NCI-H1436 (cell line): ENCODE measurements around the gene SLC6A16.
"Not testable (repeated sequence)": the region's sequence is repeated elsewhere in the genome, so short reads cannot be mapped to it uniquely, and the experiment has no call there.

ENCODE experiments used
- DNase-seq: peaks from one replicate; lab custom pipeline; 2025; lab: John Stamatoyannopoulos, UW

The SLC6A16 gene

DNA sequence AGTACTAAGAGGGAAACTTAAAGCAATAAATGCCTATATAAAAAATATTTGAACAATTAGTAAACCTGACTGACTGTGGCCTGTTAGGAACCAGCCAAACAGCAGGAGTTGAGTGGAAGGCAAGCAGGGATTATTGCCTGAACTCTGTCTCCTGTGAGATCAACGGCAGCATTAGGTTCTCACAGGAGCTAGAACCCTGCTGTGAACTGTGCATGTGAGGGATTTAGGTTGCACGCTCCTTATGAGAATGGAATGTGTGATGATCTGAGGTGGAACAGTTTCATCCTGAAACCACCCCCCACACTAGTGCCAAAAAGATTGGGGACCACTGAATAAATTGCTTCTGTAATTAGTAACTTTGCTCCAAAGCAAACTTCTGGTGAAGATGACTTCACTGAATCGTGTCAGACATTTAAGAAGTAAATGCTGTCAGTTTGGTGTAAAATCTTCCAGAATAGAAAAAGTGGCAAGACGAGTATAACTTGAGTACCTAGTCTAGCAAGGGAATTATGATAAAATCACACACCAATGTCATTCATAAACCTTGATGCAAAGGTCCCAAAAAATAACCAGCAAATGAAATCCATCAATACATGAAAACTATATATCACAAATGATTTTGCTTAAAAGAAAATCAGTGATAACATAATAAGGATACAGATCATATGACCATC, 53.8 kb downstream of the SLC6A16 start:
- no peak for DNase-seq

DNA sequence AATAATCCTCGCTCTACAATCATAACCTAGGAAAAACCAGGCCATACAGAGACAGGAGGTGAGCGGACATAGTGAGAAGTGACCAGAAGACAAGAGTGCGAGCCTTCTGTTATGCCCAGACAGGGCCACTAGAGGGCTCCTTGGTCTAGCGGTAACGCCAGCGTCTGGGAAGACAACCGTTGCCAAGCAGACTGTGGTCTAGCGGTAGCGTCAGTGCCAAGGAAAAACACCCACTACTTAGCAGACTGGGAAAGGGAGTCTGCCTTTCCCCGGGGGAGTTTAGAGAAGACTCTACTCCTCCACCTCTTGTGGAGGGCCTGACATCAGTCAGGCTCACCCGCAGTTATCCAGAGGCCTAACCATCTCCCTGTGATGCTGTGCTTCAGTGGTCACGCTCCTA, 58.6 kb downstream of the SLC6A16 start:
- DNase-seq: not testable (repeated sequence)

DNA sequence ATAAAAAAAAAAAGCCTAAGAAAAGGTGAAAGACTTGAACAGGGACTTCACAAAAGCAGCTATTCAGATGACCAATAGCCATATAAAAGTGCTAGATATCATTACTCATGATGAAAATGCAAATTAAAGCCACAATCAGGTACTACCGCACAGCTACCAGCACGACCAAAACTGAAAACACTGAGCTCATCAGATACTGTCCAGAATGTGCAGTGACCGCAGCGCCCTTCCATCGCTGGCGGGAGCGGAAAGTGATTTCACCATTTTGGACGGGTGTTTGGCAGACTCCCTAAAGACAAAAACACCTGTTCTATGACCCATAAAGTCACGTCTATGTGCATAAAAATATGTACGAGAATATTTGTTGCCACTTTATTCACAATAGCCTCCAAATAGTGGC, 60.7 kb downstream of the SLC6A16 start:
- no peak for DNase-seq

DNA sequence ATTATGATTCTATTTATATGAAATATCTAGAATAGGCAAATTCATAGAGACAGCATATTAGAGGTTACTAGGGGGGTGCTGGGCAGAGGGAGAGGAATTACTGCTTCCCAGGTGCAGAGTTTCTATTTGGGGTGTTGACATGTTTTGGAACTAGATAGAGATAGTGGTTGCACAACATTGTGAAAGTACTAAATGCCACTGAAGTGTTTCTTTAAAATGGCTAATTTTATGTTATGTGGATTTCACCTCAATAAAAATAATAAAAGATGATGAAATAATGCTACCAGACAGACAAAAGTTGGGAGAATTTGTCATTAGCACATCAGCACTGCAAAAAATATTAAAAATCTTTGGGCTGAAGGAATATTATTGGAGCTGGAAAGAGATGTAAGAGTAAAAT, 63.4 kb downstream of the SLC6A16 start:
- DNase-seq: no peak

DNA sequence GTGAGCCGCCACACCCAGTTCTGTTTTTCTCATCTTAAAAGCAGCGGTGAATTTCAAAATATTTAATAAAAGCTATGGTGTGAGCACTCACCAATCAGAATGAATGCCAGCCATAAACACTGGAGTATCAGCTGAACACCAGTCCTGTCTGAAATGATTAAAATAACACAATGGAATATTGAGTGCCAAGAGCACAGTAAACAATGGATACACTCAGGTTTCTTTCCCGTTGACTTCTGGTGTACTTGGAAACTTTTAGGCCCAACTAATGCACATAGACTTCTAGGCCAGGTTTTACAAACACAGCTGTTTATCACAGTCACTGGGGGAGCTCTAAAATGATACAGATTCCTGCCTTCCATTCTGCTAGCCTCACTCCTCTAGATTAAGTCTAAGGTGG, 68.3 kb downstream of the SLC6A16 start:
- no peak for DNase-seq

DNA sequence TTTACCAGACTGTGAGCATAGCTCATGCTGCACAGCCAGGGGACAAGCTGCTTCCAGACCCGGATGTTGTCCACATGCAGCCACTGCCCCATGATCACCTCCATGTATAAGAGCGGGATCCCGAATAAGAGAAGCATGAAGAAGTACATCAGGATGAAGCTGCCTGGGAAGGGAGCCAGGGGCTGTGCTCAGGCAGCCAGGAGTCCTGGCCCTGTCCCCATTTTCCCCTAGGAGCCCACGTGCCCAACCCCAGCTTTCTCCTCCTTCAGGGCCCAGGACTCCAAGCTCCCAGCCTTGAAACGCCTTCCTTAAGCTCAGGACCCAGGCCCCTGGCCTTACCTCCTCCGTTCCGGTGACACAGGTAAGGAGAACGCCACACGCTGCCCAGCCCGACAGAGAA, 69.3 kb downstream of the SLC6A16 start:
- no peak for DNase-seq

DNA sequence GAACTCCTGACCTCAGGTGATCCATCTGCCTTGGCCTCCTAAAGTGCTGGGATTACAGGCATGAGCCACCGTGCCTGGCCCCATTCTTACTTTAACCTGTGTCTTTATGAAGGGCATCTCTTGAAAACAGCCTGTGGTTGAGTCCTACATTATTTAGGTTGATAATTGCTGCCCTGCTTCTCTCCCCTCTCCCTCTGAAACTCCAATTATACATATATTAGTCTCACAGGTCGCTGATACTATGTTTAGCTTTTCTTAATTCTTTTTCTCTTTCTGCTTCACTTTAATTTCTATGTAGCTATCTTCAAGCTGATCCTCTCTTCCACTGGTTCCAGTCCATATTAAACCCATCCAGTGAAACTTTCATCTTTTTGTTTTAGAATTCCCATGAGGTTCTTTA, 75.1 kb downstream of the SLC6A16 start:
- DNase-seq: no peak

DNA sequence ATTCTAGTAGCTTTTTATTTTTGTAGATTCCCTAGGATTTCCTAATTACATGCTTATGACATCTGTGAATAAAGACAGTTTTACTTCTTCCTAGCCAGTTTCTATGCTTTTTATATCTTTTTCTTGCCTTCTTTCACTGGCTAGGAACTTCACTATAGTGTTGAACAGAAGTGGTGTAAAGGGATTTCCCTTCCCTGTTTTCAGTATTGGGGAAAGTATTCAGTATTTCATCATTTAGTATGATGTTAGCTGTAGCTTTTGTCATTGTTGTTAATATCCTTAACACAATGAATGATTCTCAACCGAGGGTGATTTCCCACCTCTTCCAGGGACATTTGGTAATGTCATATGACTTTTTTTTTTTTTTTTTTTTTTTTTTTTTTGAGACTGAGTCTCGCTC, 77.3 kb downstream of the SLC6A16 start:
- DNase-seq: no peak

DNA sequence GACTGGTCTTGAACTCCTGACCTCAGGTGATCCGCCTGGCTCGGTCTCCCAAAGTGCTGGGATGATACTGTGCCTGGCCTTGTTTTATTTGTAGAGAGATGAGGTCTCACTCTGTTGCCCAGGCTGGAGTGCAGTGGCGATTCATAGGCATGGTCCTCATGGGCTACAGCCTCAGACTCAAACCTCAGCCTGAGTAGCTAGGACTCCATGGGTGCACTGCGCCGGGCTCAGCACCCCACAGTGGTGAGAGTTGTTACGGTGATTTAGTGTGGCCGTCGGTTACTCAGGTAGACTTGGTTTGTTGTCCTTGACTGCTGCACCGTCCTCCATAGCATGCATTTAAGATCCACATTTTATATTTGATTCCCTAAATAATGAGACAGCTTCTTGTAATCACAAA, 80.7 kb downstream of the SLC6A16 start:
- no peak for DNase-seq

DNA sequence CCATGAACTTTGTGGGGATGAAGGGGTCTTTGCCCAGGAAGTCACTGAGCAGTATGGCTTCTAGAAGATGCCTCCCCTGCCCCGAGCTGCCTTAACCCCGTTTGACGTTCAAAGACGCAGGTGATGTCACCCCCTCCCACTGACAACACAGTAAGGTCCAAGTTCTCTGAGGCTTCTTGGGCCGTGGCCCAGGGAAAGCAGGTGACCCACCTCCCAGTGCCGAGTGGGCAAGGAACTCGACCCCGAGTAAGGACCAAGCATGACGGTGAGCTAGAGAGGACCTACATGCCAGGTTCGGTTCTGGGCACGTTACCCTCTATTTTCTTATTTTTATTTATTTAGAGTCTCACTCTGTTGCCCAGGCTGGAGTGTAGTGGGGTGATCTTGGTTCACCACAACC, 81.3 kb downstream of the SLC6A16 start:
- no peak for DNase-seq

DNA sequence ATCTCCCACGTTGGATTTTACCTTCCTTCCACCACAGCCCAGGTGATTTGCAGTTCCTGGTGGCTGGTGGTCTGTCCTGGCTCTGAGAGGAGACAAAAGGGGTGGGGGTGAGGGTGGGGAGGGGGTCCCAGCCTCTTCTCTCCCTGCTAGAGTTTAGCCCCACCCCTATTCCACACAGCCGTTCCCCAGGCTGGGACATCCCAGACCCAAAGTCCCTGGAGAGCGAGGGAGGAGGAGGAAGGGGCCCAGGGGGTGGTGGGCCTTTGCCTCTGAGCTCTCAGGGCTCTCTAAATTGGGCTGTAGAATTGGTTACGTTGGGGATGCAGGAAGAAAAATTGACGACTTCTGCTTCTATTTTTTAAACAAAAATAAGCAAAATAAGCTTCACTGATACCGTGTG, 81.9 kb downstream of the SLC6A16 start:
- DNase-seq: no peak

DNA sequence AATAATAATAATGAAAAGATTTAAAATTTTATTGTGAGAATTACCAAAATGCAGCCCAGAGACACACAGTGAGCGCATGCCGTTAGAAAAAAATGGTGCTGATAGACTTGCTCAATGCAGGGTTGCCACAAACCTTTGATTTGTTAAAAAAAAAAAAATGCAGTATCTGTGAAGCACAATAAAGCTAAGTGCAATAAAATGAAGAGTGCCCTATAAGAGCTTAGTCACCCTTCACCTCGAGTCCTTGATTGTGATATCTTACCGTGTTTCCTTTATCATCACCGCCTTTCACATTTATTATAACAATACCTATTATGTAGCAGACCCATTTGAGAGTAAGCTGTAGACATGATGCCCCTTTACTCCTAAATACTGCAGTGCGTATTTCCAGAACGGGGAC, 83.2 kb downstream of the SLC6A16 start:
- DNase-seq: no peak
